RKO (cell line): ENCODE measurements around the gene TNS4.

Experiments used
- DNase-seq: peaks from one replicate; pipeline ENCODE4 v3.0.0-alpha.2; 2016; ENCODE audit warnings: low spot score

Gene TNS4

GRCh38 chr17:40517981-40518380, 16.6 kb upstream of the TNS4 start:
- no peak for DNase-seq

- DNase-seq, result no peak
Measured at GRCh38 chr17:40517286-40517662, 15.9 kb upstream of the TNS4 start.

GRCh38 chr17:40516581-40517285, 15.3 kb upstream of the TNS4 start:
- no peak for DNase-seq

- DNase-seq, result no peak
Measured at GRCh38 chr17:40515491-40516041, 14.1 kb upstream of the TNS4 start.

GRCh38 chr17:40515011-40515410, 13.6 kb upstream of the TNS4 start:
- DNase-seq, result no peak

GRCh38 chr17:40514013-40514875, 12.8 kb upstream of the TNS4 start:
- no peak for DNase-seq

- DNase-seq, result no peak
Measured at GRCh38 chr17:40511667-40512220, 10.3 kb upstream of the TNS4 start.

- no peak for DNase-seq
Measured at GRCh38 chr17:40511136-40511535, 9.7 kb upstream of the TNS4 start.

GRCh38 chr17:40510328-40510648, 8.9 kb upstream of the TNS4 start:
- peak; percentile 52 for DNase-seq

- no peak for DNase-seq
Measured at GRCh38 chr17:40509626-40510327, 8.4 kb upstream of the TNS4 start.

- DNase-seq, result no peak
Measured at GRCh38 chr17:40506786-40507185, 5.4 kb upstream of the TNS4 start.

- DNase-seq, result no peak
Measured at GRCh38 chr17:40503154-40503553, 1.7 kb upstream of the TNS4 start.

- no peak for DNase-seq
Measured at GRCh38 chr17:40502716-40503115, 1.3 kb upstream of the TNS4 start.

GRCh38 chr17:40500709-40501108, 714 bp downstream of the TNS4 start:
- DNase-seq, result no peak

- DNase-seq, result no peak
Measured at GRCh38 chr17:40500190-40500589, 1.2 kb downstream of the TNS4 start.

- no peak for DNase-seq
Measured at GRCh38 chr17:40499551-40500189, 1.8 kb downstream of the TNS4 start.

- no peak for DNase-seq
Measured at GRCh38 chr17:40498281-40499084, 2.9 kb downstream of the TNS4 start.

- DNase-seq, result no peak
Measured at GRCh38 chr17:40497695-40498094, 3.7 kb downstream of the TNS4 start.

- DNase-seq, result no peak
Measured at GRCh38 chr17:40496634-40497420, 4.6 kb downstream of the TNS4 start.

GRCh38 chr17:40496170-40496569, 5.3 kb downstream of the TNS4 start:
- DNase-seq, result no peak
